ENCODE results near the gene PRKAR2A.

GRCh38 chr3:48879994-48880377 is 32.3 kb upstream of the PRKAR2A start:
- TF ChIP-seq POLR2A (IDR thresholded peaks at IDR 0.05; ENCODE audit: low read length) (no peak), USF2 (IDR thresholded peaks at IDR 0.05) (no peak), CHD2 (IDR thresholded peaks at IDR 0.05; ENCODE audit: low read length, partially characterized antibody) (no peak), EP300 (IDR thresholded peaks at IDR 0.05) (no peak), CTCF (IDR thresholded peaks at IDR 0.05) (no peak), CEBPB (IDR thresholded peaks at IDR 0.05) (no peak), ZFP36 (IDR thresholded peaks at IDR 0.05; ENCODE audit: borderline replicate concordance, partially characterized antibody) (no peak), MAZ (IDR thresholded peaks at IDR 0.05; ENCODE audit: borderline replicate concordance, low read depth, low read length) (no peak), KDM5A (IDR thresholded peaks at IDR 0.05) (no peak), REST (IDR thresholded peaks at IDR 0.05) (no peak)
